Astrocyte (in vitro differentiated cells and primary cell): ENCODE data around the gene TCEAL7.

Experiments used
- CTCF ChIP-seq: IDR thresholded peaks from 2 replicates; pipeline ENCODE4 v1.5.1; 2011; ENCODE audit warnings: low read depth, mild to moderate bottlenecking, inconsistent platforms, low read length, moderate library complexity; ENCODE audit not compliant: insufficient read depth
- EZH2 ChIP-seq: IDR thresholded peaks from 2 replicates; pipeline ENCODE4 v1.6.1; 2012; ENCODE audit warnings: mild to moderate bottlenecking, low read length, inconsistent platforms; ENCODE audit not compliant: insufficient read depth

- no peak for TF ChIP-seq CTCF
- no peak for TF ChIP-seq EZH2
Measured at GRCh38 chrX:103309860-103310554, 20.0 kb upstream of the TCEAL7 start.
